ENCODE results near the gene PCDHA3. TPM values are rescaled to one million over a fixed set of nuclear protein-coding genes. Genes with fewer than 3 reads are reported as not detected.
"Not testable (repeated sequence)": the region's sequence is repeated elsewhere in the genome, so short reads cannot be mapped to it uniquely, and the experiment has no call there.

The PCDHA3 gene
- total RNA-seq, 2 experiments from 2014 or later, result not detected

- H3K36me3 Mint-ChIP-seq; POLR2A ChIA-PET; H3K4me1 Mint-ChIP-seq (ENCODE audit: low read depth); H3K4me3 Mint-ChIP-seq; intact Hi-C loops (cut with micrococcal nuclease); H3K27ac Mint-ChIP-seq; DNase-seq: not testable (repeated sequence)
- Mint-ChIP-seq H3K27me3 (peaks cover 13% of the 10 kb centered on the region), H3K9me3 (peaks cover 13% of the 10 kb centered on the region)
- CTCF ChIA-PET, result interaction anchor here (2.0 kb wide), 1 partner anchor 21 kb away, joined by 6 read pairs; the partner anchor contains the start of gene PCDHA11
Observed at GRCh38 chr5:140848139-140849102, 47.6 kb downstream of the PCDHA3 start, which contains the start of gene PCDHA9. PCDHA9 (plus strand) TSS chr5:140848382; CDS start chr5:140848496, 114 bp downstream.

GRCh38 chr5:140849831-140850634 is 49.2 kb downstream of the PCDHA3 start:
- intact Hi-C loops (cut with micrococcal nuclease); DNase-seq; CTCF ChIA-PET; H3K4me3 Mint-ChIP-seq; POLR2A ChIA-PET; H3K4me1 Mint-ChIP-seq (ENCODE audit: low read depth); H3K27ac Mint-ChIP-seq; H3K36me3 Mint-ChIP-seq: not testable (repeated sequence)
- peaks cover 17% of the 10 kb centered on the region for H3K27me3 Mint-ChIP-seq
- peaks cover 13% of the 10 kb centered on the region for H3K9me3 Mint-ChIP-seq

Other genes with a start within 250 kb of the PCDHA3 start
- 10 to 100 TPM; 46.0 to 46.7 TPM for gene SRA1, start 243.6 kb upstream of the PCDHA3 start, total RNA-seq
- gene APBB3, start 236.5 kb upstream of the PCDHA3 start, total RNA-seq, result 10 to 100 TPM; 16.3 to 16.8 TPM
- gene SLC35A4, start 236.2 kb upstream of the PCDHA3 start, total RNA-seq, result 10 to 100 TPM; 68.7 to 69.7 TPM
- under 1 TPM; 0.39 to 0.62 TPM for gene CD14, start 167.9 kb upstream of the PCDHA3 start, total RNA-seq
- gene TMCO6, start 161.6 kb upstream of the PCDHA3 start, total RNA-seq, result 10 to 100 TPM; 33.7 to 33.8 TPM
- gene NDUFA2, start 153.4 kb upstream of the PCDHA3 start, total RNA-seq, result 10 to 100 TPM; 63.8 to 69.4 TPM
- gene IK, start 153.2 kb upstream of the PCDHA3 start, total RNA-seq, result 100 to 1,000 TPM; 103 to 104 TPM
- 10 to 100 TPM; 30.4 to 32.1 TPM for gene WDR55, start 136.2 kb upstream of the PCDHA3 start, total RNA-seq
- 1 to 10 TPM; 2.3 to 2.5 TPM for gene DND1, start 127.5 kb upstream of the PCDHA3 start, total RNA-seq
- 10 to 100 TPM; 91.1 to 91.7 TPM for gene HARS1, start 109.7 kb upstream of the PCDHA3 start, total RNA-seq
- gene HARS2, start 109.6 kb upstream of the PCDHA3 start, total RNA-seq, result 10 to 100 TPM; 26.9 to 28.9 TPM
- 10 to 100 TPM; 51.4 to 53.4 TPM for gene ZMAT2, start 100.6 kb upstream of the PCDHA3 start, total RNA-seq
- gene PCDHA1, start 14.9 kb upstream of the PCDHA3 start, total RNA-seq, result not detected
- gene PCDHA2, start 6.2 kb upstream of the PCDHA3 start, total RNA-seq, result not detected
- not detected for gene PCDHA4, start 6.0 kb downstream of the PCDHA3 start, total RNA-seq
- gene PCDHA5, start 20.6 kb downstream of the PCDHA3 start, total RNA-seq, result not detected
- gene PCDHA6, start 26.9 kb downstream of the PCDHA3 start, total RNA-seq, result not detected
- gene PCDHA7, start 33.2 kb downstream of the PCDHA3 start, total RNA-seq, result not detected
- not detected for gene PCDHA8, start 40.1 kb downstream of the PCDHA3 start, total RNA-seq
- gene PCDHA9, start 47.3 kb downstream of the PCDHA3 start, total RNA-seq, result not detected
- gene PCDHA10, start 54.8 kb downstream of the PCDHA3 start, total RNA-seq, result not detected
- not detected for gene PCDHA11, start 67.9 kb downstream of the PCDHA3 start, total RNA-seq
- not detected for gene PCDHA12, start 74.3 kb downstream of the PCDHA3 start, total RNA-seq
- not detected for gene PCDHA13, start 81.1 kb downstream of the PCDHA3 start, total RNA-seq
- gene PCDHAC1, start 125.2 kb downstream of the PCDHA3 start, total RNA-seq, result not detected
- gene PCDHAC2, start 165.4 kb downstream of the PCDHA3 start, total RNA-seq, result not detected